KMS-11 (cell line): ENCODE results near the gene PTPN6.
A peak's percentile ranks its signal among the peaks of the same experiment; 100 is the strongest.

Experiments
- H2AFZ ChIP-seq: fragments of 200-600 bp; sonication (generic); 2 replicates; pipeline ENCODE4 v1.6.1; 2016; ENCODE audit warnings: antibody characterized with exemption, mixed run types, low read depth
- H3K27ac ChIP-seq: fragments of 200-600 bp; sonication (generic); 2 replicates; pipeline ENCODE4 v1.6.1; 2016; ENCODE audit warnings: mild to moderate bottlenecking, mixed run types
- H3K27me3 ChIP-seq: fragments of 200-600 bp; sonication (generic); 2 replicates; pipeline ENCODE4 v1.6.1; 2017; ENCODE audit warnings: mild to moderate bottlenecking, low read depth, mixed run types, moderate library complexity; ENCODE audit not compliant: insufficient read depth
- H3K36me3 ChIP-seq: fragments of 200-600 bp; sonication (generic); 2 replicates; pipeline ENCODE4 v1.6.1; 2017; ENCODE audit warnings: mild to moderate bottlenecking, mixed run types; ENCODE audit not compliant: insufficient read depth
- H3K4me1 ChIP-seq: fragments of 200-600 bp; sonication (generic); 2 replicates; pipeline ENCODE4 v1.6.1; 2016; ENCODE audit warnings: mild to moderate bottlenecking, low read depth, mixed run types; ENCODE audit not compliant: poor library complexity, severe bottlenecking
- H3K4me2 ChIP-seq: fragments of 200-600 bp; sonication (generic); 2 replicates; pipeline ENCODE4 v1.7.0; 2016; ENCODE audit warnings: mild to moderate bottlenecking, mixed run types
- H3K4me3 ChIP-seq: fragments of 200-600 bp; sonication (generic); IDR thresholded peaks from 2 replicates; pipeline ENCODE4 v1.6.1; 2017; ENCODE audit warnings: low read depth, low read length, mixed read lengths; ENCODE audit not compliant: insufficient read depth
- H3K79me2 ChIP-seq: fragments of 200-600 bp; sonication (generic); 2 replicates; pipeline ENCODE4 v1.6.1; 2016; ENCODE audit warnings: low read depth, mixed run types; ENCODE audit not compliant: insufficient read depth
- H3K9ac ChIP-seq: fragments of 200-600 bp; sonication (generic); 2 replicates; pipeline ENCODE4 v1.6.1; 2016; ENCODE audit warnings: mild to moderate bottlenecking, mixed run types
- H4K20me1 ChIP-seq: fragments of 200-600 bp; sonication (generic); 2 replicates; pipeline ENCODE4 v1.6.1; 2016; ENCODE audit warnings: mild to moderate bottlenecking, mixed run types; ENCODE audit not compliant: insufficient read depth
- CTCF ChIP-seq: fragments of 200-600 bp; sonication (generic); conservative IDR thresholded peaks from 2 replicates; pipeline ENCODE4 v1.6.1; 2017; ENCODE audit warnings: low read depth, mild to moderate bottlenecking, antibody characterized with exemption, low read length, moderate library complexity, mixed read lengths

Gene PTPN6

DNA sequence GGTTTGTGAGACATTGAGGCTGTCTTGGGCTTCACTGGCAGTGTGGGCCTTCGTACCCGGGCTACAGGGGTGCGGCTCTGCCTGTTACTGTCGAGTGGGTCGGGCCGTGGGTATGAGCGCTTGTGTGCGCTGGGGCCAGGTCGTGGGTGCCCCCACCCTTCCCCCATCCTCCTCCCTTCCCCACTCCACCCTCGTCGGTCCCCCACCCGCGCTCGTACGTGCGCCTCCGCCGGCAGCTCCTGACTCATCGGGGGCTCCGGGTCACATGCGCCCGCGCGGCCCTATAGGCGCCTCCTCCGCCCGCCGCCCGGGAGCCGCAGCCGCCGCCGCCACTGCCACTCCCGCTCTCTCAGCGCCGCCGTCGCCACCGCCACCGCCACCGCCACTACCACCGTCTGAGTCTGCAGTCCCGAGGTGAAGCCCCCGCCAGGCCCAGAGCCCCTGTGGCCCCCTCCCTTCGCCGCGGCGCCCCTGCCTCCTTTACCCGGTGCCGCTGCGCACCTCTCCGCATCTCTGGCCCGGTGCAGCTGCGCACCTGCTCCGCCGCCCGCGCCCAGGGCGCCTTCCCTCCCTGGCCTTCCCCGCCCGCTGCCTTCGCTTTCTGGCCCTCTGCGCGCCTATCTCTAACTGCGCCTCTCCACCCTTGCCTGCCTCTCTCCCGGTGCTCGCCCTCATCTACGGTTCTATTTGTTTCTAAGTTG, 36.8 kb upstream of the PTPN6 start, which contains the start of gene ENO2:
TSS of gene ENO2 (plus strand) at position 335 of the 701 bp plus-strand sequence. CDS start 1,253 bp downstream, outside the sequence.
- TF ChIP-seq CTCF, result no peak
- H3K4me3 ChIP-seq, result no peak within 1 kb of the TSS
- no peak within 1 kb of the TSS for H3K27ac ChIP-seq
- H3K9ac ChIP-seq, result no peak within 1 kb of the TSS
- H3K4me1 ChIP-seq, result peaks cover 8% of the 10 kb centered on the region
- peak within 1 kb of the TSS; percentile 82 for H2AFZ ChIP-seq
- H3K79me2 ChIP-seq, result no peaks in the 10 kb centered on the region
- H3K36me3 ChIP-seq, result no peaks in the 10 kb centered on the region
- peak within 1 kb of the TSS; percentile 84 for H3K4me2 ChIP-seq
- H3K27me3 ChIP-seq, result peaks cover 11% of the 10 kb centered on the region; the same call in 1 of the 2 replicates
- H4K20me1 ChIP-seq, result no peaks in the 10 kb centered on the region

DNA sequence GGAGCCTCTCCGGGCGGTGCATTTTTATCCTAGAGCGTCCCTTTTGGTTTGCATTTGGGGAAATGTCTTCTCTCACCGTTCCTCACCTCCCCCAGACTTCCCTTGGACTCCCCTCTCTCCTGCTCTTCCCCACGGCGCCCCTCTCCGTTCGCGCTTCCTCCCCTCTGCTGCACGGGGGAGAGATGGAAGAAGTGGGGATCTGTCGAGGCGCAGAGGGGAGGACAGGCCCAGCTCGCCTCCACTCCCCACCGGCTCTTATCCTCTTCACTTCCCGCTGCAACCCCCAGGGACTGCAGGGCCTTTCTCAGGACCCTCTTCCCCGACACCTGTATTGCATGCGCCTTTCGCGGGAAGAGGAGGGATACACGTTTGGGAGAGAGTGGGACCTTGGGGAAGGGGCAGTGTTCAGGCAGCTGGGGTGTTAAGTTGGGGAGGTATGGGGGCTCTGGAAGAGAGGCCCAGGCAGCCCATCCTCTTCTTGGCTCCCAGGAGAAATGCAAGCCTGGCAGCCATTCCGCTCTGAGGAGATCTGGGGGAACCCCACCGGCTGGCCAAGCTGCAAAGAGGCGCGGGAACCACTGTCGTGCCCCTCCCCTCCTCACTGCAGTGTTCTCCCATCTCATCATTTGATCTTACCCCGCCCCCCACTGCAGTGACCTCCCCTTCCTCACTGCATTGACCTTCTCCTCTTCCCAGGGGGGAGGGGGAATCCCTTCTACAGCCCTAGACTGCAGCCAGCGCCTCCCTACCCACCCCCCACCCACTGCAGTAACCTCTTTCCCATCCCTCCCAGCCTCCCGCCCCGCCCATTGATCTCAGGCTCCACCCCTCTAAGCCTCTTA, 36.0 kb upstream of the PTPN6 start:
- no peak overlapping the region for H3K4me3 ChIP-seq
- H3K4me2 ChIP-seq, result peak overlapping the region; percentile 84
- H3K9ac ChIP-seq, result no peak overlapping the region
- peaks cover 11% of the 10 kb centered on the region; the same call in 1 of the 2 replicates for H3K27me3 ChIP-seq
- H3K79me2 ChIP-seq, result no peaks in the 10 kb centered on the region
- no peaks in the 10 kb centered on the region for H4K20me1 ChIP-seq
- H2AFZ ChIP-seq, result peak overlapping the region; percentile 82
- no peak overlapping the region for H3K27ac ChIP-seq
- peaks cover 11% of the 10 kb centered on the region for H3K4me1 ChIP-seq
- TF ChIP-seq CTCF, result no peak
- no peaks in the 10 kb centered on the region for H3K36me3 ChIP-seq

DNA sequence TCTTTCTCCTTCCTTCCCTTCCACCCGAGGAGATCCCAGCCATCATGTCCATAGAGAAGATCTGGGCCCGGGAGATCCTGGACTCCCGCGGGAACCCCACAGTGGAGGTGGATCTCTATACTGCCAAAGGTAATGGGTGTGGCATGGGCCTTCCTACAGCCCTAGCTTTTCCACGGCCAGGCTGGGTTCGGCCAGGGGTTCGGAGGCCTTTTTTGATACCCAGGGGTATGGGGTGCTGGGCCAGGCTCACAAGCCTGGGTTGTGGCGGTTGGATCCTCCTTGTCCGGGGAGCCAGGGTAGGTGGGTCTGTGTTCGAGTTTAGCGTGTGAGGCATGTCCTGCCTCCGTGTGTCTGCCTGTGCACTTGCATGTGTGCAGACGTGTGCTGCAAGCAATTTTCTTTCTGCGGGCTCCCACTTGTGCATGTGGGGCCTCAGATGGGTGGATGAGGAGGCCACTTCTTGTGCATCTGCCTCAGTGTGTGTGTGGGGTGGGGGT, 35.3 kb upstream of the PTPN6 start:
- Histone ChIP-seq H3K36me3 (no peaks in the 10 kb centered on the region), H3K27me3 (peaks cover 11% of the 10 kb centered on the region; the same call in 1 of the 2 replicates), H3K4me1 (peaks cover 11% of the 10 kb centered on the region), H3K4me3 (no peak overlapping the region), H3K27ac (no peak overlapping the region), H2AFZ (no peak overlapping the region), H3K79me2 (no peaks in the 10 kb centered on the region), H3K9ac (no peak overlapping the region), H3K4me2 (no peak overlapping the region), H4K20me1 (no peaks in the 10 kb centered on the region)
- no peak for TF ChIP-seq CTCF

DNA sequence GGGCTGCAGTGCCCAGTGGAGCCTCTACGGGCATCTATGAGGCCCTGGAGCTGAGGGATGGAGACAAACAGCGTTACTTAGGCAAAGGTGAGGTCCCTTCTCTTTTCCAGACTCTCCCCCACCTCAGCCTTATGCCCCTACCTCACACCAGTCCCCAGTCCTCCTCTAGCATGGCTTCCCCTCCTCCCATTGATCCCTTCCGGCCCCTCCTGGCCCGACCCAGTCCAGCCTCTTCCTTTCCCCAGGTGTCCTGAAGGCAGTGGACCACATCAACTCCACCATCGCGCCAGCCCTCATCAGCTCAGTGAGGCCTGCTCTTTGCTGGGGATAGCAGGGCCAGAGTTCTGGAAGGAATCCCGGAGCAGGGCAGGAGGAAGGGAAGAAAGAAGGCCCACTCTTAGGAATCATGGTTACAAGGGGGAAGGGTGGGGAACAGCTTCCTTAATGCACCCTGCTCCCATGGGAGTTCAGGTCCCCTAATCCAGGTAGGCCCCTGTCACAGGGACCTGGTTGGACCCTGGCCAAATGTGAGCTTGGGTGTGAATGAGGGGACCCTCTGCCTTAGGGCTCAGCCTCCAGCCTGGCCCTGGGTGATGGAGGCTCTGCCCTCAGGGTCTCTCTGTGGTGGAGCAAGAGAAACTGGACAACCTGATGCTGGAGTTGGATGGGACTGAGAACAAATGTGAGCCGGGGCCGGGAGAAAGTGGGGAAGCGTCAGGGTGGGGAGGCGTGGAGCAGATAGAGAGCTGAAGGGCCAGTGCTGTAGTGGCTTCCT, 34.5 kb upstream of the PTPN6 start:
- no peak for TF ChIP-seq CTCF
- no peak overlapping the region for H3K27ac ChIP-seq
- no peak overlapping the region for H3K9ac ChIP-seq
- H4K20me1 ChIP-seq, result no peaks in the 10 kb centered on the region
- H3K4me2 ChIP-seq, result no peak overlapping the region
- H3K36me3 ChIP-seq, result no peaks in the 10 kb centered on the region
- H2AFZ ChIP-seq, result no peak overlapping the region
- H3K4me3 ChIP-seq, result no peak overlapping the region
- H3K4me1 ChIP-seq, result peaks cover 14% of the 10 kb centered on the region
- no peaks in the 10 kb centered on the region for H3K79me2 ChIP-seq
- peaks cover 4% of the 10 kb centered on the region; the same call in 1 of the 2 replicates for H3K27me3 ChIP-seq
